ENCODE data around the gene PDE10A. TPM values are rescaled to one million over a fixed set of nuclear protein-coding genes. Genes with fewer than 3 reads are reported as not detected.

Gene PDE10A
- total RNA-seq, 1 donor from 2014 or later: 6.9 TPM

- DNase-seq (ENCODE audit: low read depth): no peak
- TF ChIP-seq CTCF (conservative IDR thresholded peaks at IDR 0.05; ENCODE audit: low read depth, low read length): no peak
Observed at GRCh38 chr6:165389534-165389933, 273.5 kb downstream of the PDE10A start.

GRCh38 chr6:165383323-165383722, 279.7 kb downstream of the PDE10A start:
- no peak for TF ChIP-seq CTCF (conservative IDR thresholded peaks at IDR 0.05; ENCODE audit: low read depth, low read length)
- H3K4me3 ChIP-seq (ENCODE audit: low read depth, low read length): no peak overlapping the region
- no peak for DNase-seq (ENCODE audit: low read depth)

More at GRCh38 chr6:165389534-165389933, 273.5 kb downstream of the PDE10A start:
- H3K4me3 ChIP-seq (ENCODE audit: low read depth, low read length): no peak overlapping the region

GRCh38 chr6:165376100-165376499, 286.9 kb downstream of the PDE10A start:
- peak; percentile 10 for DNase-seq (ENCODE audit: low read depth)
- no peak for TF ChIP-seq CTCF (conservative IDR thresholded peaks at IDR 0.05; ENCODE audit: low read depth, low read length)

GRCh38 chr6:165365371-165365770, 297.7 kb downstream of the PDE10A start:
- no peak overlapping the region for H3K4me3 ChIP-seq (ENCODE audit: low read depth, low read length)
- no peak for DNase-seq (ENCODE audit: low read depth)
- TF ChIP-seq CTCF (conservative IDR thresholded peaks at IDR 0.05; ENCODE audit: low read depth, low read length): no peak

More at GRCh38 chr6:165376100-165376499, 286.9 kb downstream of the PDE10A start:
- H3K4me3 ChIP-seq (ENCODE audit: low read depth, low read length): no peak overlapping the region

- no peak for DNase-seq (ENCODE audit: low read depth)
- TF ChIP-seq CTCF (conservative IDR thresholded peaks at IDR 0.05; ENCODE audit: low read depth, low read length): no peak
- H3K4me3 ChIP-seq (ENCODE audit: low read depth, low read length): no peak overlapping the region
Observed at GRCh38 chr6:165345700-165346099, 317.3 kb downstream of the PDE10A start.

GRCh38 chr6:165340532-165340931, 322.5 kb downstream of the PDE10A start:
- TF ChIP-seq CTCF (conservative IDR thresholded peaks at IDR 0.05; ENCODE audit: low read depth, low read length): no peak
- H3K4me3 ChIP-seq (ENCODE audit: low read depth, low read length): no peak overlapping the region
- no peak for DNase-seq (ENCODE audit: low read depth)

GRCh38 chr6:165325609-165326008, 337.4 kb downstream of the PDE10A start:
- no peak overlapping the region for H3K4me3 ChIP-seq (ENCODE audit: low read depth, low read length)
- TF ChIP-seq CTCF (conservative IDR thresholded peaks at IDR 0.05; ENCODE audit: low read depth, low read length): no peak
- DNase-seq (ENCODE audit: low read depth): no peak

Data from epithelial cell of proximal tubule (primary cell).